K562 (cell line): Measurements from ENCODE around the gene PCNX4. TPM values are rescaled to one million over a fixed set of nuclear protein-coding genes. Genes with fewer than 3 reads are reported as not detected.

Experiments
- ATAC-seq: fragments of 200-7000 bp; cut with Tn5 transposase; 3 replicates; pipeline ENCODE4 v1.9.1; 2020; ENCODE audit warnings: moderate library complexity
- BruUV-seq: library from RNA; stranded (reverse); fragments of 400-500 nt; replicated peaks from 2 replicates; lab custom pipeline; 2021; lab: Mats Ljungman, UMichigan
- CTCF ChIA-PET: fragments of 300-600 bp; formaldehyde crosslinking; extraction: SDS; loops from one replicate; lab custom pipeline; 2021; ENCODE audit warnings: low intra/inter-chr PET ratio; lab: Yijun Ruan, JAX
- POLR2A ChIA-PET: fragments of 300-600, 350-650 bp; sonication (Branson Sonifier 250); formaldehyde crosslinking; extraction: SDS; loops from one replicate; lab custom pipeline; 2021; ENCODE audit warnings: antibody characterized with exemption, inconsistent platforms; lab: Yijun Ruan, JAX
- DNase-seq, 4 experiments: peaks; one replicate each; pipeline versions ENCODE4 v3.0.0 to v3.0.0-alpha.2; 2011 to 2018; ENCODE audit warnings: low spot score in 3 of 4, mixed read lengths in 3 of 4; ENCODE audit errors: extremely low read depth in 1 of 4
- FAIRE-seq: peaks from 2 replicates; lab custom pipeline; 2011; peaks lifted over from hg19 to GRCh38; lab: Jason Lieb, UNC
- H2AFZ ChIP-seq: 2 replicates; pipeline ENCODE4 v1.6.0; 2011; ENCODE audit warnings: low read depth, low read length, control low read depth, inconsistent platforms
- H3K27ac ChIP-seq: fragments of 200-600 bp; 3 replicates; pipeline ENCODE4 v1.8.0; 2011; ENCODE audit warnings: low read depth, mild to moderate bottlenecking, control low read depth, inconsistent platforms, low read length, moderate library complexity, mixed read lengths; ENCODE audit errors: extremely low read depth
- H3K27me3 ChIP-seq, 2 experiments: fragments of 300-600 bp in 1 of 2; 2 replicates in 1 of 2; 3 replicates in 1 of 2; pipeline versions ENCODE4 v1.6.0 to v1.8.0; 2011; ENCODE audit warnings: inconsistent platforms in 2 of 2, low read length in 2 of 2, mild to moderate bottlenecking in 1 of 2, mixed read lengths in 1 of 2, moderate library complexity in 1 of 2; ENCODE audit not compliant: control insufficient read depth in 2 of 2, insufficient read depth in 2 of 2
- H3K36me3 ChIP-seq: fragments of 300-600 bp; 3 replicates; pipeline ENCODE4 v1.8.0; 2011; ENCODE audit warnings: mild to moderate bottlenecking, low read length, inconsistent platforms; ENCODE audit not compliant: control insufficient read depth, insufficient read depth
- H3K4me1 ChIP-seq, 2 experiments: fragments of 200-600 bp in 1 of 2; replicated peaks in 1 of 2; 2 replicates in 1 of 2; 3 replicates in 1 of 2; pipeline versions ENCODE4 v1.5.1 to v1.8.0; 2011; ENCODE audit warnings: inconsistent platforms in 2 of 2, low read length in 2 of 2, mild to moderate bottlenecking in 1 of 2, mixed read lengths in 1 of 2, moderate library complexity in 1 of 2; ENCODE audit not compliant: control insufficient read depth in 2 of 2, insufficient read depth in 2 of 2
- H3K4me2 ChIP-seq: 2 replicates; pipeline ENCODE4 v1.6.1; 2011; ENCODE audit warnings: low read length, control low read depth, inconsistent platforms, mixed read lengths; ENCODE audit not compliant: insufficient read depth
- H3K4me3 ChIP-seq: fragments of 200-600 bp; sonication (generic), shearing (Covaris generic); 2 replicates; pipeline ENCODE4 v1.5.1; 2016; ENCODE audit warnings: control low read depth, inconsistent platforms
- H3K79me2 ChIP-seq: fragments of 200-600 bp; 3 replicates; pipeline ENCODE4 v1.8.0; 2011; ENCODE audit warnings: low read length, inconsistent platforms; ENCODE audit not compliant: control insufficient read depth, insufficient read depth
- H3K9ac ChIP-seq, 2 experiments: 2 replicates each; pipeline versions ENCODE4 v1.6.0 to v1.6.1; 2011; ENCODE audit warnings: low read depth in 2 of 2, low read length in 2 of 2, control low read depth in 1 of 2, inconsistent platforms in 1 of 2, mild to moderate bottlenecking in 1 of 2, mixed read lengths in 1 of 2; ENCODE audit not compliant: insufficient read depth in 1 of 2
- H3K9me1 ChIP-seq: one replicate; pipeline ENCODE4 v1.6.0; 2011; ENCODE audit warnings: inconsistent platforms, mild to moderate bottlenecking, low read length, moderate library complexity; ENCODE audit not compliant: control insufficient read depth, insufficient read depth
- H3K9me3 ChIP-seq: replicated peaks from 2 replicates; pipeline ENCODE4 v1.5.1; 2011; ENCODE audit warnings: low read depth, low read length, inconsistent platforms; ENCODE audit not compliant: control insufficient read depth, insufficient read depth
- H4K20me1 ChIP-seq: replicated peaks from 2 replicates; pipeline ENCODE4 v1.6.1; 2011; ENCODE audit warnings: low read length, inconsistent platforms, mixed read lengths; ENCODE audit not compliant: control insufficient read depth, insufficient read depth
- AFF1 ChIP-seq, 2 experiments: fragments of 450-650 bp; IDR thresholded peaks; 2 replicates each; pipeline ENCODE4 v1.6.1; 2018; ENCODE audit warnings: mild to moderate bottlenecking in 2 of 2, low read depth in 1 of 2; ENCODE audit not compliant: partially characterized antibody in 2 of 2
- ESRRB ChIP-seq: fragments of 250-450 bp; sonication (Bioruptor Pico); IDR thresholded peaks from 2 replicates; pipeline ENCODE4 v1.5.0; 2020; ENCODE audit warnings: mild to moderate bottlenecking, moderate library complexity, borderline replicate concordance
- ETV6 ChIP-seq, 3 experiments: fragments of 150-350 bp in 1 of 3; sonication (generic) in 1 of 3; formaldehyde crosslinking in 1 of 3; IDR thresholded peaks; 2 replicates each; pipeline versions ENCODE4 v1.6.1 to v1.8.0; 2014 to 2022; ENCODE audit warnings: borderline replicate concordance in 2 of 3, low read depth in 2 of 3, antibody characterized with exemption in 1 of 3, low read length in 1 of 3, mild to moderate bottlenecking in 1 of 3, missing genetic modification reagents in 1 of 3
- FUS ChIP-seq: fragments of 200-400 bp; formaldehyde crosslinking; optimal IDR thresholded peaks from 2 replicates; pipeline ENCODE3; 2017; ENCODE audit warnings: low read depth, low read length
- HES1 ChIP-seq: fragments of 450-650 bp; IDR thresholded peaks from 2 replicates; pipeline ENCODE4 v1.6.1; 2016; ENCODE audit warnings: low read depth, mild to moderate bottlenecking, moderate library complexity
- IFI16 ChIP-seq: fragments of 250-450 bp; sonication (Bioruptor Pico); IDR thresholded peaks from 2 replicates; pipeline ENCODE4 v2.1.2; 2022; ENCODE audit warnings: mild to moderate bottlenecking, inconsistent platforms
- JUN ChIP-seq, 2 experiments: sonication (generic) in 1 of 2; formaldehyde crosslinking in 1 of 2; IDR thresholded peaks; 2 replicates each; pipeline versions ENCODE4 v1.6.1 to v1.8.0; 2012 to 2022; ENCODE audit warnings: borderline replicate concordance in 2 of 2, mild to moderate bottlenecking in 2 of 2, improper control_type of control experiment in 1 of 2, low read depth in 1 of 2, low read length in 1 of 2, missing genetic modification reagents in 1 of 2
- NR4A1 ChIP-seq, 2 experiments: fragments of 250-450 bp in 1 of 2; fragments of 450-650 bp in 1 of 2; sonication (Bioruptor Pico) in 1 of 2; IDR thresholded peaks; 2 replicates each; pipeline versions ENCODE4 v1.4.0 to v1.6.1; 2016 to 2020; ENCODE audit warnings: mild to moderate bottlenecking in 2 of 2, missing compliant biosample characterization in 1 of 2, missing genetic modification characterization in 1 of 2, moderate library complexity in 1 of 2
- NUFIP1 ChIP-seq: fragments of 450-650 bp; IDR thresholded peaks from 2 replicates; pipeline ENCODE4 v1.6.1; 2018; ENCODE audit not compliant: partially characterized antibody
- ZNF57 ChIP-seq: fragments of 450-650 bp; formaldehyde crosslinking; IDR thresholded peaks from 2 replicates; pipeline ENCODE4 v1.4.0; 2020; ENCODE audit warnings: mild to moderate bottlenecking, moderate library complexity
- WGBS: fragments of 100-300 bp; shearing (Covaris generic); methylation state at CpG from one replicate; pipeline ENCODE4 v1.1.6; 2016; ENCODE audit warnings: low coverage, mixed read lengths; ENCODE audit not compliant: insufficient coverage; ENCODE audit errors: missing lambda C conversion rate; 5-methylcytosine and 5-hydroxymethylcytosine counted together
- in situ Hi-C: fragments of 300-500 bp; cut with MboI; formaldehyde crosslinking; loops from 4 replicates; pipeline ENCODE4 v1.15.0; 2018; ENCODE audit warnings: inconsistent platforms, mixed read lengths
- intact Hi-C: fragments of 100-400 bp; cut with micrococcal nuclease; formaldehyde crosslinking; loops from 2 replicates; pipeline ENCODE4 v1.14.2; 2022
- polyA plus RNA-seq, 8 experiments: library from polyadenylated mRNA; depleted of rRNA in 4 of 8; stranded (reverse) in 5 of 8; unstranded in 3 of 8; fragments of >200 nt; fragmentation: Nextera tagmentation in 2 of 8; fragmentation: Illumina TruSeq in 1 of 8; extraction: Ambion mirVana in 2 of 8; extraction: Trizol in 1 of 8; gene quantifications; 2 replicates each; pipeline versions ENCODE4 v1.2.1 to v1.2.3, GENCODE V29; 2011 to 2014; ENCODE audit warnings: inconsistent platforms in 1 of 8, missing spikeins in 1 of 8
- total RNA-seq, 7 experiments: library from RNA; depleted of rRNA in 6 of 7; stranded (reverse); fragments of >200 nt in 6 of 7; fragmentation: Illumina TruSeq in 2 of 7; extraction: Trizol in 2 of 7; gene quantifications; 2 replicates each; pipeline versions ENCODE4 v1.2.1 to v1.2.3, GENCODE V29; 2011 to 2021; ENCODE audit warnings: low replicate concordance in 1 of 7

PCNX4 gene
- total and polyA plus RNA-seq, 9 of the 15 experiments (the other 6 are each of a cell fraction or from before 2014, with no cell fraction given): 10.0 to 41.2 (median 22.4) TPM

- H3K4me2 ChIP-seq: no peak overlapping the region
- intact Hi-C loops: no loop called here
- POLR2A ChIA-PET: no interaction called here
Measured at GRCh38 chr14:60089221-60089620, 2.5 kb upstream of the PCNX4 start.

More at GRCh38 chr14:60089221-60089620, 2.5 kb upstream of the PCNX4 start:
- Histone ChIP-seq H3K4me1 (peaks cover 0 to 9% of the 10 kb centered on the region in 2 experiments; a peak in 3 of 5 replicates), H3K27me3 (no peaks in the 10 kb centered on the region), H4K20me1 (no peaks in the 10 kb centered on the region), H2AFZ (peak overlapping the region; percentile 66), H3K9ac (no peak overlapping the region), H3K36me3 (no peaks in the 10 kb centered on the region), H3K27ac (no peak overlapping the region), H3K9me1 (no peaks in the 10 kb centered on the region), H3K4me3 (no peak overlapping the region), H3K79me2 (peaks cover 21% of the 10 kb centered on the region), H3K9me3 (no peaks in the 10 kb centered on the region)
- FAIRE-seq (no peak), ATAC-seq (no peak), DNase-seq (no peak)
- WGBS: 28% methylated on average over 4 of the region's 4 CpGs
- CTCF ChIA-PET: no interaction called here
- BruUV-seq: no TSS peak
- in situ Hi-C loops: no loop called here
- TF ChIP-seq AFF1 (IDR thresholded peaks at IDR 0.05; ENCODE audit: low read depth in 1 of 2, partially characterized antibody in 2 of 2): no peak
- TF ChIP-seq NUFIP1: no peak
- TF ChIP-seq IFI16 (CRISPR knock-in tag): no peak
- TF ChIP-seq ETV6 (IDR thresholded peaks at IDR 0.05; ENCODE audit: borderline replicate concordance in 1 of 2, low read depth in 2 of 2, low read length in 1 of 2): no peak
- TF ChIP-seq ETV6 (CRISPR knock-in tag; IDR thresholded peaks at IDR 0.05; ENCODE audit: borderline replicate concordance): no peak
- no peak for TF ChIP-seq FUS
- no peak for TF ChIP-seq HES1
- no peak for TF ChIP-seq JUN (IDR thresholded peaks at IDR 0.05; ENCODE audit: borderline replicate concordance, low read depth, low read length)
- TF ChIP-seq JUN (CRISPR knock-in tag; IDR thresholded peaks at IDR 0.05; ENCODE audit: borderline replicate concordance): no peak
- TF ChIP-seq ESRRB: no peak
- no peak for TF ChIP-seq ZNF57 (CRISPR knock-in tag)
- no peak for TF ChIP-seq NR4A1 (CRISPR knock-in tag; IDR thresholded peaks at IDR 0.05)
- no peak for TF ChIP-seq NR4A1 (tag; IDR thresholded peaks at IDR 0.05)
